A673 (cell line): ENCODE data around the gene C3orf18. TPM values are rescaled to one million over a fixed set of nuclear protein-coding genes. Genes with fewer than 3 reads are reported as not detected.

ENCODE experiments used
- BruUV-seq: library from RNA; stranded (reverse); fragments of 400-500 nt; replicated peaks from 2 replicates; lab custom pipeline; 2021; lab: Mats Ljungman, UMichigan
- CTCF ChIA-PET: fragments of 300-600 bp; sonication (Branson Sonifier 250); formaldehyde crosslinking; loops from one replicate; lab custom pipeline; 2022; ENCODE audit warnings: antibody characterized with exemption; lab: Charles Lee
- POLR2A ChIA-PET: fragments of 300-600 bp; sonication (Branson Sonifier 250); formaldehyde crosslinking; loops from one replicate; lab custom pipeline; 2022; ENCODE audit warnings: antibody characterized with exemption; ENCODE audit not compliant: low non-redundant PET; lab: Charles Lee
- DNase-seq: peaks from one replicate; pipeline ENCODE4 v3.0.0-alpha.2; 2015; ENCODE audit warnings: low spot score
- H3K27ac ChIP-seq: fragments of 200-600 bp; sonication (generic); 2 replicates; pipeline ENCODE4 v1.5.1; 2016; ENCODE audit warnings: mixed run types, low read depth, mild to moderate bottlenecking, mixed read lengths, antibody characterized with exemption, low read length; ENCODE audit not compliant: poor library complexity, severe bottlenecking
- H3K27me3 ChIP-seq: fragments of 200-600 bp; sonication (generic); replicated peaks from 2 replicates; pipeline ENCODE4 v1.6.1; 2017; ENCODE audit warnings: mixed run types, low read depth, mild to moderate bottlenecking, mixed read lengths, antibody characterized with exemption, low read length; ENCODE audit not compliant: insufficient read depth, poor library complexity
- H3K36me3 ChIP-seq: fragments of 200-600 bp; sonication (generic); 2 replicates; pipeline ENCODE4 v1.6.1; 2016; ENCODE audit warnings: mixed run types, mild to moderate bottlenecking, mixed read lengths, antibody characterized with exemption, low read length; ENCODE audit not compliant: insufficient read depth, poor library complexity, severe bottlenecking
- H3K4me1 ChIP-seq: fragments of 200-600 bp; sonication (generic); 2 replicates; pipeline ENCODE4 v1.6.1; 2017; ENCODE audit warnings: mixed run types, mild to moderate bottlenecking, mixed read lengths, antibody characterized with exemption, low read length; ENCODE audit not compliant: insufficient read depth, poor library complexity, severe bottlenecking
- H3K4me3 ChIP-seq: fragments of 200-600 bp; sonication (generic); 2 replicates; pipeline ENCODE4 v1.5.1; 2016; ENCODE audit warnings: low read depth, mixed run types, mild to moderate bottlenecking, mixed read lengths, low read length; ENCODE audit not compliant: poor library complexity, severe bottlenecking
- H3K9me3 ChIP-seq: fragments of 200-600 bp; sonication (generic); 2 replicates; pipeline ENCODE4 v1.6.1; 2016; ENCODE audit warnings: mixed run types, low read depth, mild to moderate bottlenecking, mixed read lengths, antibody characterized with exemption, low read length; ENCODE audit not compliant: poor library complexity, severe bottlenecking
- CTCF ChIP-seq: fragments of 300-800, 200-600 bp; sonication (generic); conservative IDR thresholded peaks from 2 replicates; pipeline ENCODE4 v1.5.1; 2017; ENCODE audit warnings: low read depth, mild to moderate bottlenecking, antibody characterized with exemption, low read length, moderate library complexity, mixed read lengths
- EZH2 ChIP-seq: fragments of 200-600 bp; sonication (generic); IDR thresholded peaks from 2 replicates; pipeline ENCODE4 v1.6.1; 2017; ENCODE audit warnings: borderline replicate concordance, low read depth, mild to moderate bottlenecking, mixed read lengths, antibody characterized with exemption, low read length; ENCODE audit not compliant: poor library complexity, severe bottlenecking
- intact Hi-C: fragments of 100-400 bp; cut with micrococcal nuclease; formaldehyde crosslinking; loops from one replicate; pipeline ENCODE4 v1.10.0; 2022; ENCODE audit not compliant: unreplicated experiment
- total RNA-seq: library from RNA; stranded (reverse); gene quantifications from 2 replicates; pipeline ENCODE4 v1.2.3, GENCODE V29; 2021

Gene C3orf18
- total RNA-seq, 1 experiment from 2014 or later = 1.5 TPM

- ChIA-PET POLR2A (no interaction called here), CTCF (no interaction called here)
- Histone ChIP-seq H3K27ac (no peak overlapping the region), H3K9me3 (no peaks in the 10 kb centered on the region), H3K4me3 (no peak overlapping the region), H3K4me1 (peaks cover 8% of the 10 kb centered on the region), H3K36me3 (no peaks in the 10 kb centered on the region), H3K27me3 (no peaks in the 10 kb centered on the region)
- intact Hi-C loops = no loop called here
- TF ChIP-seq EZH2 (no peak), CTCF (no peak)
- no peak for DNase-seq
- no TSS peak for BruUV-seq
Observed at GRCh38 chr3:50608278-50608677, 40.7 kb upstream of the C3orf18 start.

GRCh38 chr3:50607271-50608091 is 39.9 kb upstream of the C3orf18 start:
- Histone ChIP-seq H3K27me3 (no peaks in the 10 kb centered on the region), H3K9me3 (no peaks in the 10 kb centered on the region), H3K4me3 (no peak overlapping the region), H3K27ac (no peak overlapping the region), H3K36me3 (no peaks in the 10 kb centered on the region), H3K4me1 (peaks cover 7% of the 10 kb centered on the region)
- ChIA-PET CTCF (no interaction called here), POLR2A (no interaction called here)
- TF ChIP-seq EZH2 = no peak
- TF ChIP-seq CTCF = no peak
- DNase-seq = no peak
- no TSS peak for BruUV-seq
- intact Hi-C loops = no loop called here

- intact Hi-C loops = no loop called here
- no peak overlapping the region for H3K27ac ChIP-seq
- no peak for TF ChIP-seq CTCF
- TF ChIP-seq EZH2 = no peak
- peaks cover 10% of the 10 kb centered on the region for H3K4me1 ChIP-seq
- BruUV-seq = no TSS peak
- no peaks in the 10 kb centered on the region for H3K27me3 ChIP-seq
- DNase-seq = no peak
- POLR2A ChIA-PET = no interaction called here
- CTCF ChIA-PET = no interaction called here
- H3K36me3 ChIP-seq = no peaks in the 10 kb centered on the region
- no peak overlapping the region for H3K4me3 ChIP-seq
- H3K9me3 ChIP-seq = no peaks in the 10 kb centered on the region
Observed at GRCh38 chr3:50606596-50606995, 39.0 kb upstream of the C3orf18 start.
